GM12873 (cell line): ENCODE measurements around the gene MAP4K4.

Source experiments
- TF ChIP-seq, protein P1 (sequence below): IDR thresholded peaks from 2 replicates; pipeline ENCODE4 v1.5.1; 2012; ENCODE audit warnings: low read depth, mild to moderate bottlenecking, moderate library complexity, low read length, control low read depth; ENCODE audit not compliant: insufficient read depth; ENCODE audit errors: missing control alignments

MAP4K4 gene

GRCh38 chr2:101884423-101884822 lies 186.9 kb downstream of the MAP4K4 start:
- TF ChIP-seq, protein P1, sequence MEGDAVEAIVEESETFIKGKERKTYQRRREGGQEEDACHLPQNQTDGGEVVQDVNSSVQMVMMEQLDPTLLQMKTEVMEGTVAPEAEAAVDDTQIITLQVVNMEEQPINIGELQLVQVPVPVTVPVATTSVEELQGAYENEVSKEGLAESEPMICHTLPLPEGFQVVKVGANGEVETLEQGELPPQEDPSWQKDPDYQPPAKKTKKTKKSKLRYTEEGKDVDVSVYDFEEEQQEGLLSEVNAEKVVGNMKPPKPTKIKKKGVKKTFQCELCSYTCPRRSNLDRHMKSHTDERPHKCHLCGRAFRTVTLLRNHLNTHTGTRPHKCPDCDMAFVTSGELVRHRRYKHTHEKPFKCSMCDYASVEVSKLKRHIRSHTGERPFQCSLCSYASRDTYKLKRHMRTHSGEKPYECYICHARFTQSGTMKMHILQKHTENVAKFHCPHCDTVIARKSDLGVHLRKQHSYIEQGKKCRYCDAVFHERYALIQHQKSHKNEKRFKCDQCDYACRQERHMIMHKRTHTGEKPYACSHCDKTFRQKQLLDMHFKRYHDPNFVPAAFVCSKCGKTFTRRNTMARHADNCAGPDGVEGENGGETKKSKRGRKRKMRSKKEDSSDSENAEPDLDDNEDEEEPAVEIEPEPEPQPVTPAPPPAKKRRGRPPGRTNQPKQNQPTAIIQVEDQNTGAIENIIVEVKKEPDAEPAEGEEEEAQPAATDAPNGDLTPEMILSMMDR = no peak

DNA sequence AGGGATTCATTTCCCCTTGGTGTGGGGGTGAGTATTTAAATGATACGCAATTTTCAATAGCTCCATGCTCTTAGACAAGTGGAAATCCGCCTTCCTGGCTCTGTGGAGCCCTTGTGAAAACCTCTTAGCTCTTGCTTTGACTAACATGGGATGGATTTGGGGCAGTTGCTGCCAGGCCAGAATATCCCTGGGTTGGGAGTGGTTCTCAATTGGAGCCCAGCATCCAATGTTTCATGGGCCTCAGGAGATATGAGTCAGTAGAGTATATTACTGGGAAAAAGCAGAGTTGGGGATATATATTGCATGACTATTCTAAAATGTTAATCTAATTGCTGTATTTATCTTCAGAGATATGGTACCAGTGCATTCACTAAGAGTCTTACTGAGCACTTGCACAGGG lies 189.8 kb downstream of the MAP4K4 start:
- TF ChIP-seq, protein P1 = no peak

- TF ChIP-seq, protein P1 = no peak
Measured at GRCh38 chr2:101889460-101890098, 192.1 kb downstream of the MAP4K4 start.

GRCh38 chr2:101892377-101892776 lies 194.9 kb downstream of the MAP4K4 start:
- TF ChIP-seq, protein P1 = no peak

- TF ChIP-seq, protein P1 = no peak
Measured at GRCh38 chr2:101893681-101894381, 196.3 kb downstream of the MAP4K4 start.

GRCh38 chr2:101895039-101895438 lies 197.5 kb downstream of the MAP4K4 start:
- TF ChIP-seq, protein P1 = no peak

DNA sequence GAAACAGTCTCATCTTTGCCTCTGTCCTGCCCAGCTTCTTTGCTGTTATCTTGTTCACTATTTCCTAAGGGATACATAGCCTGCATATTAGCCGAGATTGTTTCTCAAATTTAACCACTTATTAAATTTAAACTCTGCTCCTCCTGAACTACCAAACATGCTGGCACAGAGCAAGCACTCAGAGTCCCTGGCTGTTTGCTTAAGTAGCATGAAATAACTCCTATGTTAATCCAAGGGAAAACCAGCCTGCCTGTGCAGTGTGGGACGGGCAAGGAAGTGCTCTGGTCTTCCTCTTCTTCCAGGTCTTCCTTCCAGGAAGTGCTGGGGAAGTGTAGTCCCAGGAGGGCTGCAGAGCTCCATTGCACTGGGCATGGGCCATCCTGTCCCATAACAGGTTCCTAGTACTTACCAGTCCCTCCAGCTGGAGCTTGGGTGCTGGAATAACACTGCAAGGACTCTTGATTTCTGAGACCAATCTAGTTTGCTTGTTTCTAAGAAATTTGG lies 198.4 kb downstream of the MAP4K4 start:
- TF ChIP-seq, protein P1 = no peak
